Measurements from ENCODE around the gene IRF2BPL.
A peak's percentile ranks its signal among the peaks of the same experiment; 100 is the strongest.

Gene IRF2BPL

DNA sequence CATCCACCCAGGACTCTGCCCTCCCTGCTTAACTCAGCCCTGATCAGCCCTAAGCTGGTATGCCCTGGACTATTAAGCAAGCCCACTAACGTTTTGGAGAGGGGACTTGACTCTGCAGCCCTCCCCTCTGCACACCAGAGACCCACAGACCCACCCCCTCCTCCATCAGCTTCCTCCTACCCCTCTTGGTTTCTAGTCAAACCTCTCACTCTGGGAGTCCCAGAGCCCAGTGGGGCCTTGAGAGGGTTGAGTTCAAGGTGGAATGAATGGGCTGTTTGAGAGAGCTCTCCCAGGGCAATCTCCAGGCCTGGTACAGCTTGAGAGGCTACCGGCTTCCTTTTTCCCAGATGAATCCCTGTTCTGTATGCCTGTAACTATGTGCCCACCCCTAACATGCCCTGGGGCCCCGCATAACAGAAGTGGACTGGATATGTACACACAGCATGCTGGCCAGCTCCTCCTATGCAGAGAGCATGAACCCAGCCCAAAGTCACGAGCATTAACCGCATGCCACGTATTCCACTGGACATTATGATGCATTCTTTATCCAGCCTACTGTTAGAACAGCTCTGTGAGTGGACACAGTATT lies 43.6 kb downstream of the IRF2BPL start:
- DNase-seq = no peak

DNA sequence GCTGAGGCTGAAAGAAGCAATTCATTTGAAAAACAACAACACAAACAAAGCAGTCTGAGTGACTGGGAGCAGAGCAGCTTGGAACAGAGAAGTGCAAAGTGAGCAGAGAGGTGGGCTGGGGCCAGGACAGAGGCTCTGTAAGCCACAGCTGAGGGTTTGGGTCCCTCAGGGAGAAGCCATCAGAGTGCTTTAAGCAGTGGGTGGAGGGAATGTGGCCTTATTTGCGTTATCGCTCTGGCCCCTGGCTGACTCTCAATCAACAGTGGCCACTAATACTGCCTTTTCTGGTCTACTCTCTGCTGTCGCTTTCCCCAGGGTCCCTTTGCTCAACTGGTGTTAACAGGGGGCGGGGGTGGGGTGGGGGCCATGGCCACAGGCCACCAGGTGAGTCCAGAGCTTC lies 44.2 kb downstream of the IRF2BPL start:
- DNase-seq = no peak

DNA sequence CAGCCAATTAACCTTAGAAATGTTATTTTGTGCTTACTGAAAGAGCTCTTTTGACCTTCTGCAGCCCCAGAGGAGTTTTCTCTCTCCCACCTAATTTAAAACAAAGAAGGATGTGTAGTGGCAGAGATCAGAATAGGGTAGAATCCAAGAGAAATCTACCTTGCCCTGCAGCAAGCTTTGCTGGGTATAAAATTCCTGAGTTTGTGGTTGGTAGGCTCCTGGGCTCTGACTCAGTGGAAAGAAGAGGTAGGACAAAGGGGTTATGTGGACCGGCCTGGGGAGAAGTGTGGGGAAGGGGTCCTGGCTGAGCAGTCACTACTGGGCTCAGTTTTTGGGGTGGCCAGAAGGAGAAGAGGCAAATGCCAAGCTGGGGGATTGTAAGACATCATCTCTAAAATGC lies 46.8 kb downstream of the IRF2BPL start:
- DNase-seq = no peak

DNA sequence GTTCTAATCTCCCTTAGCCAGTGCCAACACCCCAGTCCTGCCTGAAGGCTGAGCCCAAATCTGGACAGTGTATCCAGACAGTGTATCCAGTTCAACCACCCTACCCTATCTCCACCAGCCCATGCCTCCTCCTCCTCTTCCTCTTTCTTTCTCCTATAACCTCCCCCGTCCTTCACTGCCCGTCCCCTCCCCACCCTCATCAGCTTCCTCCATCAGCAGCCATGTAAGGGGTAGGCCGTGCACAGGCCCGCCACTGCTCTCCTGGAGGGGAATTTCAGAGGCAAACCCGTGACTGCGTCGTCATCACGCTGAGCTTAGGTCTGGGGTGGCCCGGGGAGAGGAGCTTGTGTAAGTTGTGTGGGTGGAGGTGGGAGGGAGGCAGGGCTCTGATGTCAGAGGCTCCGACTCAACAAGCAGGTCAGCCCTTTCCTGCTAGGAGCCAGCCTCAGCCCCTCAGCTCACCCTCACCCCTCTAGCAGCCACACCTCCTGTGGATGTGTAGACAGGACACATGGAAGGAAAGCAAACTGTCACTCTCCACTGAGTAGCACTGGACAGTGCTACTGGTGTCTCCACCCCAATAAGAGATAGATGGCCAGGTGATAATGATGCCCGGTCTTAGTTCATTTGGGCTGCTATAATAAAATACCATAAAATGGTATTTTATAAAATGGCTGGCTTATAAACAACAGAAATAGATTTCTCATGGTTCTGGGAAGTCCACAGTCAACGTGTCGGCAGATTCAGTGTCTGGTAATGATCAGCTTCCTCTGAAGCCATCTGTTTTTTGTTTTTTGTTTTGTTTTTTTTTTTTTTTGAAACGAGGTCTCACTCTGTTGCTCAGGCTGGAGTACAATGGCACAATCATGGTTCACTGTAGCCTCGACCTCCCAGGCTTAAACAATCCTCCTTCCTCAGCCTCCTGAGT lies 50.5 kb downstream of the IRF2BPL start:
- peak; percentile 54 to 91 (median 81) for DNase-seq

DNA sequence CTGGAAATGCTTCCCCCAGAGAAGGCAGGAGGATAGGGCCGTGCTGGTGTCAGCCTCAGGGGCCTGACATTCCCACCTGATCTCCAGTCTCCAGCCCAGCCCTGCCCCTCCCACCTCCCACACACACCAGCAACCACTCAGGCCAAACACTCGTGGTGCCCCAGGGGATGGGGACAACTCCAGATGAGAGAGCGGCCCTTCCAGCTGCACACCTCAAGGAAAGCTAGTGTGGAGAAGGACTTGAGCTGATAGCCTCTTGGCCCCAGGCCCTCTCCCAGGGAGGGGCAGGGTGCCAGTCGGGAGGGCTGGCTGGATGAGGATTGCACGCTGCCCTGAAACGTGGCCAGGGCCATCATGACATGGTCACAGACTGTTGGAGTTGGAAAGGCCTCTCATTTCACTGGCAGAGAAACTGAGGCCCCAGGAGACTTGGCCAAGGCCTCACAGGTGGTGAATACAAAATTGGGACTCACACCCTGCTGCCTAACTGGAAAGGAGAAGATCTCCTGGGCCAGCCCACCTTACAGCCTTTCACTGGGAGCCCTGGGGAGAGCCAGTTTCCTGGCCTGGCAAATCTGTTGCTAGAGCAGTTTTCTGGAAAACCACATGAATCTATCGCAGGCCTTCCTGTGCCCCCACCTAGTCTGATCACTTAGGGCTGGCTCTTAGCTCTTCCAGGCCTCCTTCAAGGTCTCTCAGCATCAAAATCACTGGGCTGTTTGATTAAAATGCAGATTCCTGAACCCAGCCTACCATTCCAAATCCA lies 52.1 kb downstream of the IRF2BPL start:
- DNase-seq = no peak

DNA sequence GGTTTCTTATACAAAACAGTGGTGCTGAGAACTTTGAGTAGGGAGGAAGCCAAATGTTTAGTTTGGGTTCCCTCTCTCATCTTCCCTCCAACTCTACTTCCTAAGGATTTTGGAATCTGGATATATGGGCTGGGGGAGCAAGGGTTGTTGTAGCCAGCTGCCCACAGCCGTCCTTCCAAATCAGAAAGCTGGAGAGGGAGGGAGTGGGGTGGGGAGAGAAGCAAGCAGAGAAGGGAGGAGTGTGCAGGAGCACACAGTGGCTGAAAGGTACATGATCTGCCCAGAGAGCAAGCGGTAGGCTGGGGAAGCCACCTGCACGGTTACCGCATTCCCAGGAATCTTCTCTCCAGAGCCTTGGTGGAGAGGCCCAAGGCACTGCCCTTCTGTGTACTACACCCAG lies 52.7 kb downstream of the IRF2BPL start:
- no peak for DNase-seq

DNA sequence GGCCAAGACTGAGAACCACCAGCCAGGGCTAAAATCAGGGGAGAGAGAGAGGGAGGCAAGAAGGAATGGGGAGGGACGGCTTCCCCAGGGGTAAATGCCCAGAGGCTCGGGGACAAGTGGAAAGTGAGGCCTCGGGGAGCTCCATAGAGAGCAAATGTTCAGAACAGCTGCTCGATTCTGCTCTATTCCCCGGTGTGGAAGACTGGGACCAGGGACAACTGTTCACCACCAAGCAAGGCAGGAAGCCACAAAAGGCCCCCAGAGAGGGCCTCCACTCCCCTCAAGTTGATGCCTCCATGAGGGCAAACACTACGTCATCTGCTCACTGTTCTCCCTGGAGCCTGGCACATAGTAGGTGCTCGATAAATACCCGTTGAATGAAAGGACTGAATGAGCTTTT lies 53.5 kb downstream of the IRF2BPL start:
- DNase-seq = no peak
